ENCODE results near the gene BNC1. TPM values are rescaled to one million over a fixed set of nuclear protein-coding genes. Genes with fewer than 3 reads are reported as not detected.

Gene BNC1, protein sequence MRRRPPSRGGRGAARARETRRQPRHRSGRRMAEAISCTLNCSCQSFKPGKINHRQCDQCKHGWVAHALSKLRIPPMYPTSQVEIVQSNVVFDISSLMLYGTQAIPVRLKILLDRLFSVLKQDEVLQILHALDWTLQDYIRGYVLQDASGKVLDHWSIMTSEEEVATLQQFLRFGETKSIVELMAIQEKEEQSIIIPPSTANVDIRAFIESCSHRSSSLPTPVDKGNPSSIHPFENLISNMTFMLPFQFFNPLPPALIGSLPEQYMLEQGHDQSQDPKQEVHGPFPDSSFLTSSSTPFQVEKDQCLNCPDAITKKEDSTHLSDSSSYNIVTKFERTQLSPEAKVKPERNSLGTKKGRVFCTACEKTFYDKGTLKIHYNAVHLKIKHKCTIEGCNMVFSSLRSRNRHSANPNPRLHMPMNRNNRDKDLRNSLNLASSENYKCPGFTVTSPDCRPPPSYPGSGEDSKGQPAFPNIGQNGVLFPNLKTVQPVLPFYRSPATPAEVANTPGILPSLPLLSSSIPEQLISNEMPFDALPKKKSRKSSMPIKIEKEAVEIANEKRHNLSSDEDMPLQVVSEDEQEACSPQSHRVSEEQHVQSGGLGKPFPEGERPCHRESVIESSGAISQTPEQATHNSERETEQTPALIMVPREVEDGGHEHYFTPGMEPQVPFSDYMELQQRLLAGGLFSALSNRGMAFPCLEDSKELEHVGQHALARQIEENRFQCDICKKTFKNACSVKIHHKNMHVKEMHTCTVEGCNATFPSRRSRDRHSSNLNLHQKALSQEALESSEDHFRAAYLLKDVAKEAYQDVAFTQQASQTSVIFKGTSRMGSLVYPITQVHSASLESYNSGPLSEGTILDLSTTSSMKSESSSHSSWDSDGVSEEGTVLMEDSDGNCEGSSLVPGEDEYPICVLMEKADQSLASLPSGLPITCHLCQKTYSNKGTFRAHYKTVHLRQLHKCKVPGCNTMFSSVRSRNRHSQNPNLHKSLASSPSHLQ
- total RNA-seq = not detected

GRCh38 chr15:83284559-83285283, at the start of gene BNC1:
Gene BNC1, minus strand, starts transcription at chr15:83284664. Its CDS starts 36 bp downstream, at chr15:83284628.

GRCh38 chr15:83207660-83208366, 76.7 kb downstream of the BNC1 start, which contains the start of gene HDGFL3:
Gene HDGFL3, minus strand, starts transcription at chr15:83207823. Its CDS starts 409 bp downstream, at chr15:83207414.

Other genes with a start within 250 kb of the BNC1 start
- 130 TPM for gene BTBD1, start 217.4 kb downstream of the BNC1 start, total RNA-seq
- gene TM6SF1, start 177.0 kb downstream of the BNC1 start, total RNA-seq = 5.8 TPM
- 111 TPM for gene HDGFL3, start 76.8 kb downstream of the BNC1 start, total RNA-seq
- gene SH3GL3, start 162.7 kb upstream of the BNC1 start, total RNA-seq = 52.8 TPM

All from diencephalon (tissue), 1 donor.